T47D (cell line): ENCODE measurements around the gene DHX8.

Source experiments
- DNase-seq, 2 experiments: peaks; one replicate each; pipeline versions ENCODE4 v3.0.0 to v3.0.0-alpha.2; 2011 to 2012; ENCODE audit warnings: low read depth in 1 of 2, low spot score in 1 of 2
- JUND ChIP-seq: IDR thresholded peaks from 2 replicates; pipeline ENCODE4 v1.6.1; 2012; ENCODE audit warnings: low read depth
- in situ Hi-C: cut with HindIII; loops from 2 replicates; pipeline ENCODE4 v1.10.0; 2016; ENCODE audit warnings: low sequenced_read_pairs, low pct_unique_long_range_greater_than_20kb

Gene DHX8

GRCh38 chr17:43483674-43484551 lies at the start of gene DHX8:
Gene DHX8, plus strand, starts transcription at chr17:43483975. Its CDS starts 63 bp downstream, at chr17:43484038.
- peak; percentile 90 to 100 for DNase-seq
- in situ Hi-C loops: no loop called here
- TF ChIP-seq JUND: no peak

- DNase-seq: no peak
- in situ Hi-C loops: no loop called here
- no peak for TF ChIP-seq JUND
These were observed 48.9 kb upstream of the DHX8 start for GRCh38 chr17:43434902-43435319.

GRCh38 chr17:43437756-43438155 lies 46.0 kb upstream of the DHX8 start:
- no peak for DNase-seq
- in situ Hi-C loops: no loop called here
- TF ChIP-seq JUND: no peak

- peak in 1 of 2 experiments; percentile 83 for DNase-seq
- peak; percentile 54; the same call in 1 of the 2 replicates for TF ChIP-seq JUND
- in situ Hi-C loops: no loop called here
These were observed 45.1 kb upstream of the DHX8 start for GRCh38 chr17:43438626-43439025.

GRCh38 chr17:43439041-43439440 lies 44.7 kb upstream of the DHX8 start:
- in situ Hi-C loops: no loop called here
- TF ChIP-seq JUND: no peak
- peak in 1 of 2 experiments; percentile 73 for DNase-seq

GRCh38 chr17:43442711-43443110 lies 41.1 kb upstream of the DHX8 start:
- TF ChIP-seq JUND: no peak
- in situ Hi-C loops: no loop called here
- no peak for DNase-seq

GRCh38 chr17:43443381-43443780 lies 40.4 kb upstream of the DHX8 start:
- no peak for TF ChIP-seq JUND
- in situ Hi-C loops: no loop called here
- DNase-seq: no peak

- in situ Hi-C loops: no loop called here
- peak; percentile 90 for TF ChIP-seq JUND
- DNase-seq: peak; percentile 70 to 95
These were observed 39.4 kb upstream of the DHX8 start for GRCh38 chr17:43444223-43445008.

GRCh38 chr17:43445009-43445589 lies 38.7 kb upstream of the DHX8 start:
- no peak for DNase-seq
- in situ Hi-C loops: no loop called here
- no peak for TF ChIP-seq JUND

- no peak for DNase-seq
- no peak for TF ChIP-seq JUND
- in situ Hi-C loops: no loop called here
These were observed 37.0 kb upstream of the DHX8 start for GRCh38 chr17:43446773-43447172.

GRCh38 chr17:43448720-43449469 lies 34.9 kb upstream of the DHX8 start:
- TF ChIP-seq JUND: no peak
- in situ Hi-C loops: no loop called here
- no peak for DNase-seq
